Transverse colon (tissue), 3 donors: ENCODE data around the gene BTBD19.

Experiments used
- CTCF ChIP-seq, 5 experiments: fragments of 200-600 bp in 3 of 5; fragments of 450-650 bp in 2 of 5; sonication (generic) in 3 of 5; IDR thresholded peaks; 1 replicate in 2 of 5; 2 replicates in 3 of 5; pipeline ENCODE4 v1.5.1; 2016 to 2017; ENCODE audit warnings: antibody characterized with exemption in 5 of 5, inconsistent platforms in 3 of 5, mild to moderate bottlenecking in 2 of 5, moderate library complexity in 1 of 5
- POLR2A ChIP-seq: fragments of 450-650 bp; IDR thresholded peaks from one replicate; pipeline ENCODE4 v1.6.1; 2016; ENCODE audit warnings: antibody characterized with exemption, mild to moderate bottlenecking, moderate library complexity

GRCh38 chr1:44760876-44761275 is 47.4 kb upstream of the BTBD19 start:
- TF ChIP-seq CTCF (IDR thresholded peaks at IDR 0.05) (no peak), POLR2A (no peak)
